HepG2 (cell line): ENCODE measurements around the gene YWHAB. TPM values are rescaled to one million over a fixed set of nuclear protein-coding genes. Genes with fewer than 3 reads are reported as not detected.

ENCODE experiments used
- HDAC6 ChIP-seq: fragments of 200-600 bp; sonication (generic); IDR thresholded peaks from 2 replicates; pipeline ENCODE4 v1.7.0; 2017; ENCODE audit warnings: mild to moderate bottlenecking, antibody characterized with exemption, low read length, low read depth
- KDM6A ChIP-seq: IDR thresholded peaks from 2 replicates; pipeline ENCODE4 v1.6.1; 2016; ENCODE audit warnings: low read depth
- NFE2L1 ChIP-seq: sonication (generic); formaldehyde crosslinking; IDR thresholded peaks from 2 replicates; pipeline ENCODE4 v1.4.0; 2020; ENCODE audit warnings: missing genetic modification reagents, mild to moderate bottlenecking, borderline replicate concordance
- PCBP2 ChIP-seq: fragments of 200-400 bp; formaldehyde crosslinking; optimal IDR thresholded peaks from 2 replicates; pipeline ENCODE3; 2018; ENCODE audit warnings: low read length, low read depth; ENCODE audit not compliant: poor library complexity, severe bottlenecking
- SETDB1 ChIP-seq: sonication (generic); formaldehyde crosslinking; IDR thresholded peaks from 2 replicates; pipeline ENCODE4 v1.5.1; 2020; ENCODE audit warnings: missing genetic modification reagents, mild to moderate bottlenecking, borderline replicate concordance
- SRSF9 ChIP-seq: fragments of 200-400 bp; formaldehyde crosslinking; IDR thresholded peaks from 2 replicates; pipeline ENCODE4 v1.6.1; 2018; ENCODE audit warnings: borderline replicate concordance, mild to moderate bottlenecking, low read depth, low read length; ENCODE audit not compliant: insufficient read depth, poor library complexity, severe bottlenecking
- ZBTB21 ChIP-seq: sonication (generic); formaldehyde crosslinking; IDR thresholded peaks from 2 replicates; pipeline ENCODE4 v1.4.0; 2020; ENCODE audit warnings: missing genetic modification reagents
- ZBTB8A ChIP-seq: sonication (generic); formaldehyde crosslinking; IDR thresholded peaks from 2 replicates; pipeline ENCODE4 v1.4.0; 2020; ENCODE audit warnings: mild to moderate bottlenecking, low read depth, missing genetic modification reagents, borderline replicate concordance
- ZFP62 ChIP-seq: sonication (generic); formaldehyde crosslinking; IDR thresholded peaks from 2 replicates; pipeline ENCODE4 v1.4.0; 2020; ENCODE audit warnings: missing genetic modification reagents
- ZFP90 ChIP-seq: sonication (generic); formaldehyde crosslinking; IDR thresholded peaks from 2 replicates; pipeline ENCODE4 v1.8.0; 2022; ENCODE audit warnings: missing genetic modification reagents, mild to moderate bottlenecking, inconsistent platforms, borderline replicate concordance
- ZMYM2 ChIP-seq: sonication (generic); formaldehyde crosslinking; IDR thresholded peaks from 2 replicates; pipeline ENCODE4 v1.8.0; 2022; ENCODE audit warnings: mild to moderate bottlenecking, missing genetic modification reagents
- ZNF446 ChIP-seq: sonication (generic); formaldehyde crosslinking; IDR thresholded peaks from 2 replicates; pipeline ENCODE4 v1.5.0; 2020; ENCODE audit warnings: mild to moderate bottlenecking, missing genetic modification reagents
- ZNF674 ChIP-seq: sonication (generic); formaldehyde crosslinking; IDR thresholded peaks from 2 replicates; pipeline ENCODE4 v1.5.0; 2020; ENCODE audit warnings: low read depth, mild to moderate bottlenecking, missing genetic modification reagents
- polyA plus RNA-seq, 8 experiments: library from polyadenylated mRNA; depleted of rRNA in 3 of 8; stranded (reverse) in 7 of 8; unstranded in 1 of 8; fragments of >200 nt; fragmentation: Illumina TruSeq in 4 of 8; extraction: Trizol in 4 of 8; gene quantifications; 2 replicates each; pipeline versions ENCODE4 v1.2.1 to v1.2.3, GENCODE V29; 2011 to 2016; ENCODE audit warnings: low read depth in 4 of 8, missing spikeins in 1 of 8, mixed read lengths in 1 of 8; ENCODE audit not compliant: insufficient read depth in 1 of 8
- total RNA-seq, 5 experiments: library from RNA; depleted of rRNA; stranded (reverse); fragments of >200 nt; fragmentation: Illumina TruSeq; extraction: Trizol; gene quantifications; 2 replicates each; pipeline ENCODE4 v1.2.3, GENCODE V29; 2016; ENCODE audit warnings: low read depth in 1 of 5
- TF ChIP-seq, protein P1 (sequence below): sonication (generic); formaldehyde crosslinking; IDR thresholded peaks from 2 replicates; pipeline ENCODE4 v1.8.1; 2023; ENCODE audit warnings: mild to moderate bottlenecking, missing genetic modification reagents, borderline replicate concordance
- TF ChIP-seq, protein P2 (sequence below): sonication (generic); formaldehyde crosslinking; IDR thresholded peaks from 2 replicates; pipeline ENCODE4 v1.8.1; 2022; ENCODE audit warnings: mild to moderate bottlenecking, missing genetic modification reagents
- TF ChIP-seq, protein P3 (sequence below): sonication (generic); formaldehyde crosslinking; IDR thresholded peaks from 2 replicates; pipeline ENCODE4 v1.5.0; 2020; ENCODE audit warnings: missing genetic modification reagents
- TF ChIP-seq, protein P4 (sequence below): sonication (generic); formaldehyde crosslinking; IDR thresholded peaks from 2 replicates; pipeline ENCODE4 v1.4.0; 2020; ENCODE audit warnings: mild to moderate bottlenecking, missing genetic modification reagents

YWHAB gene
- total and polyA plus RNA-seq, 2 of the 13 experiments (the other 11 are each of a cell fraction or from before 2014, with no cell fraction given) = 77.2 to 121 TPM

DNA sequence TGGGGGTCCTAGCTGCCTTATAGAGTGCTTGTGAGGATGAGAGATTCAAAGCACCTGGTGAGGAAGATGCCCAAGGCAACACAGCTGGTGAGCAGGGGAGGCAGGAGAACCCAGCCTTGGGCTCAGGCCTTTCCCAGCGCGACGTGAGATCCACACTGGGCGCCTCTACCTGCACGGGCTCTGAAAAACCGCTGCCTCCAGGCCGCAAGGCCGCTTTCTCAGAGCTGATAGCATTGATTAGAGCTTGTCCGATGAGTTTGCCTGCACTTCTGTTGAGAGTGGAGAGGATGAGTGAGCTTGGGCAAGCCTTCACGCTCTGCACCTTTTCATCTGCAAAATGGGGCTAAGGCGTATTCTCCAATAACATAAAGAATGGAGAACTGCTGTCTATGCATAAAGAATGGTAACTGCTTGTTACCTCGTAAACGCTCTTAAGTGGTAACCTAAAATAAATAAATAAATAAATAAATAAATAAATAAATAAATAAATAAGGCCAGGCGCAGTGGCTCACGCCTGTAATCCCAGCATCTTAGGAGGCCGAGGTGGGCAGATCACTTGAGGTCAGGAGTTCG lies 25.3 kb downstream of the YWHAB start (continued):
- TF ChIP-seq KDM6A (CRISPR knock-in tag) (0 out of 2 replicates have a peak, but pooled peaks have one; percentile 1), NFE2L1 (CRISPR knock-in tag) (no peak), ZFP62 (CRISPR knock-in tag) (no peak), SRSF9 (no peak), ZNF674 (peak; percentile 63; the same call in 1 of the 2 replicates), ZNF446 (peak; percentile 36; the same call in 1 of the 2 replicates), PCBP2 (no peak), ZBTB21 (CRISPR knock-in tag) (no peak), ZBTB8A (no peak), SETDB1 (CRISPR knock-in tag) (peak; percentile 45; the same call in 1 of the 2 replicates), ZMYM2 (CRISPR knock-in tag) (peak; percentile 52; the same call in 1 of the 2 replicates), HDAC6 (no peak), ZFP90 (CRISPR knock-in tag) (no peak; the same call in 1 of the 2 replicates)
- TF ChIP-seq, protein P1, sequence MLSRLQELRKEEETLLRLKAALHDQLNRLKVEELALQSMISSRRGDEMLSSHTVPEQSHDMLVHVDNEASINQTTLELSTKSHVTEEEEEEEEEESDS (CRISPR knock-in tag) = 0 out of 2 replicates have a peak, but pooled peaks have one; percentile 45
- TF ChIP-seq, protein P2, sequence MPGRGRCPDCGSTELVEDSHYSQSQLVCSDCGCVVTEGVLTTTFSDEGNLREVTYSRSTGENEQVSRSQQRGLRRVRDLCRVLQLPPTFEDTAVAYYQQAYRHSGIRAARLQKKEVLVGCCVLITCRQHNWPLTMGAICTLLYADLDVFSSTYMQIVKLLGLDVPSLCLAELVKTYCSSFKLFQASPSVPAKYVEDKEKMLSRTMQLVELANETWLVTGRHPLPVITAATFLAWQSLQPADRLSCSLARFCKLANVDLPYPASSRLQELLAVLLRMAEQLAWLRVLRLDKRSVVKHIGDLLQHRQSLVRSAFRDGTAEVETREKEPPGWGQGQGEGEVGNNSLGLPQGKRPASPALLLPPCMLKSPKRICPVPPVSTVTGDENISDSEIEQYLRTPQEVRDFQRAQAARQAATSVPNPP = no peak
- TF ChIP-seq, protein P3, sequence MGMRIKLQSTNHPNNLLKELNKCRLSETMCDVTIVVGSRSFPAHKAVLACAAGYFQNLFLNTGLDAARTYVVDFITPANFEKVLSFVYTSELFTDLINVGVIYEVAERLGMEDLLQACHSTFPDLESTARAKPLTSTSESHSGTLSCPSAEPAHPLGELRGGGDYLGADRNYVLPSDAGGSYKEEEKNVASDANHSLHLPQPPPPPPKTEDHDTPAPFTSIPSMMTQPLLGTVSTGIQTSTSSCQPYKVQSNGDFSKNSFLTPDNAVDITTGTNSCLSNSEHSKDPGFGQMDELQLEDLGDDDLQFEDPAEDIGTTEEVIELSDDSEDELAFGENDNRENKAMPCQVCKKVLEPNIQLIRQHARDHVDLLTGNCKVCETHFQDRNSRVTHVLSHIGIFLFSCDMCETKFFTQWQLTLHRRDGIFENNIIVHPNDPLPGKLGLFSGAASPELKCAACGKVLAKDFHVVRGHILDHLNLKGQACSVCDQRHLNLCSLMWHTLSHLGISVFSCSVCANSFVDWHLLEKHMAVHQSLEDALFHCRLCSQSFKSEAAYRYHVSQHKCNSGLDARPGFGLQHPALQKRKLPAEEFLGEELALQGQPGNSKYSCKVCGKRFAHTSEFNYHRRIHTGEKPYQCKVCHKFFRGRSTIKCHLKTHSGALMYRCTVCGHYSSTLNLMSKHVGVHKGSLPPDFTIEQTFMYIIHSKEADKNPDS (CRISPR knock-in tag) = no peak
- TF ChIP-seq, protein P4, sequence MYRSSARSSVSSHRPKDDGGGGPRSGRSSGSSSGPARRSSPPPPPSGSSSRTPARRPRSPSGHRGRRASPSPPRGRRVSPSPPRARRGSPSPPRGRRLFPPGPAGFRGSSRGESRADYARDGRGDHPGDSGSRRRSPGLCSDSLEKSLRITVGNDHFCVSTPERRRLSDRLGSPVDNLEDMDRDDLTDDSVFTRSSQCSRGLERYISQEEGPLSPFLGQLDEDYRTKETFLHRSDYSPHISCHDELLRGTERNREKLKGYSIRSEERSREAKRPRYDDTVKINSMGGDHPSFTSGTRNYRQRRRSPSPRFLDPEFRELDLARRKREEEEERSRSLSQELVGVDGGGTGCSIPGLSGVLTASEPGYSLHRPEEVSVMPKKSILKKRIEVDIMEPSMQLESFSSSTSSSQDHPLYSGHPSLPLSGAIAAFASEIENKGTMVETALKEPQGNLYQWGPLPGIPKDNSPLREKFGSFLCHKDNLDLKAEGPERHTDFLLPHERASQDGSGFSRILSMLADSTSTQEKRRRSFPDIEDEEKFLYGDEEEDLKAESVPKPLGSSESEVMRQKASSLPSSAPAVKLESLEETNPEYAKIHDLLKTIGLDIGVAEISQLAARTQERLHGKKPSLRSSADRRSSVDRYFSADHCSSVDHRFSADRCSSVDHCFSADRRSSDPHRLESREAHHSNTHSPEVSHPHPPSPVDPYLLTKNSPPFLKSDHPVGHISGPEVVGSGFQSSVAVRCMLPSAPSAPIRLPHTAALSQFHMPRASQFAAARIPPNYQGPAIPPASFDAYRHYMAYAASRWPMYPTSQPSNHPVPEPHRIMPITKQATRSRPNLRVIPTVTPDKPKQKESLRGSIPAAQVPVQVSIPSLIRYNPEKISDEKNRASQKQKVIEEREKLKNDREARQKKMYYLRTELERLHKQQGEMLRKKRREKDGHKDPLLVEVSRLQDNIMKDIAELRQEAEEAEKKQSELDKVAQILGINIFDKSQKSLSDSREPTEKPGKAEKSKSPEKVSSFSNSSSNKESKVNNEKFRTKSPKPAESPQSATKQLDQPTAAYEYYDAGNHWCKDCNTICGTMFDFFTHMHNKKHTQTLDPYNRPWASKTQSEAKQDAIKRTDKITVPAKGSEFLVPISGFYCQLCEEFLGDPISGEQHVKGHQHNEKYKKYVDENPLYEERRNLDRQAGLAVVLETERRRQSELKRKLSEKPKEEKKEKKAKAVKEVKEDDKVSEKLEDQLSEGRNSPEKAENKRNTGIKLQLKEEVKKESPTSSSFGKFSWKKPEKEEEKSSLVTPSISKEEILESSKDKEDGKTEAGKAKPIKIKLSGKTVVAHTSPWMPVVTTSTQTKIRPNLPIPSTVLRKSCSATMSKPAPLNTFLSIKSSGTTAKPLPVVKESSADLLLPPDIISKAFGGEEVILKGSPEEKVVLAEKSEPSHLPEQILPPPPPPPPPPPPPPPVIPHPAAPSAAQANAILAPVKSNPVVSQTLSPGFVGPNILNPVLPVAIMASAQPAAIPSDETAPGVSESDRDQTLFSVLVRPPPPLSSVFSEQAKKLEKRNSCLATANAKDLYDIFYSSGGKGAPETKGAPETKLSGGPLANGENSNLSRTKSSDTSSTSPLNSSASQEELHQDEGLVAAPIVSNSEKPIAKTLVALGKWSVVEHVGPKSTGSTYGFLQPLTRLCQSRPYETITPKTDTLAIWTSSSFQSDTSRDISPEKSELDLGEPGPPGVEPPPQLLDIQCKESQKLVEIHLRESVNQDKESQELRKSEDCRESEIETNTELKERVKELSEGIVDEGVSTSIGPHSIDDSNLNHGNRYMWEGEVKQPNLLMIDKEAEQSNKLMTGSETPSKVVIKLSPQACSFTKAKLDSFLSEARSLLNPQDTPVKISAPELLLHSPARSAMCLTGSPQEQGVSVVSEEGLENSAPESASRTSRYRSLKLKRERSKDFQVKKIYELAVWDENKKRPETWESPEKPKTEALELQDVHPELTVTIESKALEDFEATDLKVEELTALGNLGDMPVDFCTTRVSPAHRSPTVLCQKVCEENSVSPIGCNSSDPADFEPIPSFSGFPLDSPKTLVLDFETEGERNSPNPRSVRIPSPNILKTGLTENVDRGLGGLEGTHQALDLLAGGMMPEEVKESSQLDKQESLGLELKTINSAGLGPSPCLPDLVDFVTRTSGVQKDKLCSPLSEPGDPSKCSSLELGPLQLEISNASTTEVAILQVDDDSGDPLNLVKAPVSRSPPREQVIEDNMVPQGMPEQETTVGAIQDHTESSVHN (CRISPR knock-in tag) = 0 out of 2 replicates have a peak, but pooled peaks have one; percentile 59
